Measurements from ENCODE around the gene NBEAL1.
"Not testable (repeated sequence)": the region's sequence is repeated elsewhere in the genome, so short reads cannot be mapped to it uniquely, and the experiment has no call there.

NBEAL1 gene

GRCh38 chr2:203122317-203122986 is 107.8 kb downstream of the NBEAL1 start:
- DNase-seq: no peak

- no peak for DNase-seq
These were observed 112.3 kb downstream of the NBEAL1 start for GRCh38 chr2:203126996-203127395.

GRCh38 chr2:203135105-203135504 is 120.4 kb downstream of the NBEAL1 start:
- no peak for DNase-seq

GRCh38 chr2:203143391-203143790 is 128.7 kb downstream of the NBEAL1 start:
- peak; percentile 35 for DNase-seq

- no peak for DNase-seq
These were observed 134.5 kb downstream of the NBEAL1 start for GRCh38 chr2:203149194-203149593.

GRCh38 chr2:203155406-203155805 is 140.7 kb downstream of the NBEAL1 start:
- no peak for DNase-seq

GRCh38 chr2:203162722-203163121 is 148.0 kb downstream of the NBEAL1 start:
- DNase-seq: not testable (repeated sequence)

GRCh38 chr2:203164311-203164935 is 149.7 kb downstream of the NBEAL1 start:
- DNase-seq: no peak

GRCh38 chr2:203167751-203168150 is 153.1 kb downstream of the NBEAL1 start:
- DNase-seq: no peak

- DNase-seq: no peak
These were observed 155.8 kb downstream of the NBEAL1 start for GRCh38 chr2:203170502-203170901.

- DNase-seq: no peak
These were observed 160.7 kb downstream of the NBEAL1 start for GRCh38 chr2:203175371-203175770.

- DNase-seq: no peak
These were observed 162.7 kb downstream of the NBEAL1 start for GRCh38 chr2:203177361-203177760.

- DNase-seq: no peak
These were observed 171.2 kb downstream of the NBEAL1 start for GRCh38 chr2:203185864-203186263.

GRCh38 chr2:203190547-203190946 is 175.9 kb downstream of the NBEAL1 start:
- not testable (repeated sequence) for DNase-seq

GRCh38 chr2:203191026-203191425 is 176.4 kb downstream of the NBEAL1 start:
- DNase-seq: not testable (repeated sequence)

- no peak for DNase-seq
These were observed 177.3 kb downstream of the NBEAL1 start for GRCh38 chr2:203191961-203192360.

- DNase-seq: no peak
These were observed 180.8 kb downstream of the NBEAL1 start for GRCh38 chr2:203195331-203196036.

GRCh38 chr2:203200866-203201265 is 186.2 kb downstream of the NBEAL1 start:
- no peak for DNase-seq

GRCh38 chr2:203201426-203201825 is 186.8 kb downstream of the NBEAL1 start:
- no peak for DNase-seq

GRCh38 chr2:203209538-203209937 is 194.9 kb downstream of the NBEAL1 start:
- no peak for DNase-seq

- DNase-seq: peak; percentile 30
These were observed 210.9 kb downstream of the NBEAL1 start for GRCh38 chr2:203225423-203226039.

- not testable (repeated sequence) for DNase-seq
These were observed 215.0 kb downstream of the NBEAL1 start for GRCh38 chr2:203229674-203230073.
